Stimulated activated CD8-positive, alpha-beta memory T cell treated with anti-CD3 and anti-CD28 coated beads, Interleukin-15, amount 100 ng/mL, for 1 hour (primary cell): ENCODE measurements around the gene ZBTB45.

ENCODE experiments used
- DNase-seq: peaks from one replicate; pipeline ENCODE4 v3.0.0-alpha.2; 2020; ENCODE audit warnings: low read depth

Gene ZBTB45

GRCh38 chr19:58538257-58539168, 18.9 kb upstream of the ZBTB45 start:
- no peak for DNase-seq

GRCh38 chr19:58536852-58537798, 17.5 kb upstream of the ZBTB45 start:
- no peak for DNase-seq

GRCh38 chr19:58535857-58536256, 16.2 kb upstream of the ZBTB45 start:
- DNase-seq: no peak

- no peak for DNase-seq
Observed at GRCh38 chr19:58531034-58531840, 11.6 kb upstream of the ZBTB45 start.

- no peak for DNase-seq
Observed at GRCh38 chr19:58529405-58529804, 9.8 kb upstream of the ZBTB45 start.

- no peak for DNase-seq
Observed at GRCh38 chr19:58522709-58523108, 3.1 kb upstream of the ZBTB45 start.

GRCh38 chr19:58521651-58522050, 2.0 kb upstream of the ZBTB45 start:
- DNase-seq: no peak

GRCh38 chr19:58520257-58520599, 618 bp upstream of the ZBTB45 start:
- DNase-seq: no peak

- DNase-seq: no peak
Observed at GRCh38 chr19:58519087-58519354, 589 bp downstream of the ZBTB45 start.

GRCh38 chr19:58518256-58519086, 1.1 kb downstream of the ZBTB45 start:
- no peak for DNase-seq

- no peak for DNase-seq
Observed at GRCh38 chr19:58516964-58517833, 2.4 kb downstream of the ZBTB45 start.

GRCh38 chr19:58516246-58516836, 3.3 kb downstream of the ZBTB45 start:
- no peak for DNase-seq

GRCh38 chr19:58515259-58515658, 4.4 kb downstream of the ZBTB45 start:
- no peak for DNase-seq

- no peak for DNase-seq
Observed at GRCh38 chr19:58514564-58515022, 5.0 kb downstream of the ZBTB45 start.

GRCh38 chr19:58513694-58514563, 5.7 kb downstream of the ZBTB45 start:
- peak; percentile 82 for DNase-seq

- DNase-seq: no peak
Observed at GRCh38 chr19:58513213-58513693, 6.4 kb downstream of the ZBTB45 start.

GRCh38 chr19:58511353-58512208, 8.0 kb downstream of the ZBTB45 start, which contains the start of gene SLC27A5:
Gene SLC27A5 (minus strand): TSS chr19:58511992. CDS start chr19:58511955, 37 bp downstream.
- DNase-seq: no peak
